IMR-90 (cell line): ENCODE results near the gene ZNF236. TPM values are rescaled to one million over a fixed set of nuclear protein-coding genes. Genes with fewer than 3 reads are reported as not detected.

Experiments used
- ATAC-seq: fragments of 200-7000 bp; cut with Tn5 transposase; 2 replicates; pipeline ENCODE4 v1.9.1; 2020; ENCODE audit warnings: low read depth, mild to moderate bottlenecking, moderate library complexity
- Bru-seq: library from RNA; stranded (reverse); fragments of 400-500 nt; gene quantifications from one replicate; lab custom pipeline; 2021; lab: Mats Ljungman, UMichigan
- BruChase-seq, 2 experiments: library from RNA; stranded (reverse); fragments of 400-500 nt; gene quantifications; one replicate each; lab custom pipeline; 2021; lab: Mats Ljungman, UMichigan
- BruUV-seq: library from RNA; stranded (reverse); fragments of 400-500 nt; replicated peaks from 2 replicates; lab custom pipeline; 2021; lab: Mats Ljungman, UMichigan
- CTCF ChIA-PET: fragments of 300-600 bp; formaldehyde crosslinking; extraction: SDS; loops from one replicate; lab custom pipeline; 2021; ENCODE audit warnings: antibody characterized with exemption; lab: Yijun Ruan, JAX
- POLR2A ChIA-PET: fragments of 300-600 bp; sonication (Branson Sonifier 250); formaldehyde crosslinking; loops from one replicate; lab custom pipeline; 2022; ENCODE audit warnings: antibody characterized with exemption; ENCODE audit not compliant: unreplicated experiment; lab: Charles Lee
- DNase-seq: peaks from one replicate; pipeline ENCODE4 v3.0.0; 2013
- H2AFZ ChIP-seq: replicated peaks from 2 replicates; pipeline ENCODE3; 2013; ENCODE audit warnings: low read length, mild to moderate bottlenecking; ENCODE audit not compliant: poor library complexity
- H2AK5ac ChIP-seq: 2 replicates; pipeline ENCODE4 v1.6.1; 2013; ENCODE audit warnings: low read depth, low read length, inconsistent platforms
- H2AK9ac ChIP-seq: replicated peaks from 2 replicates; pipeline ENCODE3; 2013; ENCODE audit warnings: mild to moderate bottlenecking, low read depth, low read length, moderate library complexity; ENCODE audit not compliant: poor library complexity
- H2BK120ac ChIP-seq: 2 replicates; pipeline ENCODE4 v1.6.1; 2013; ENCODE audit warnings: low read depth, low read length, inconsistent platforms
- H2BK15ac ChIP-seq: 3 replicates; pipeline ENCODE4 v1.6.1; 2013; ENCODE audit warnings: low read depth, low read length, inconsistent platforms
- H2BK20ac ChIP-seq: 2 replicates; pipeline ENCODE4 v1.6.1; 2013; ENCODE audit warnings: low read depth, mild to moderate bottlenecking, inconsistent platforms, low read length, moderate library complexity
- H2BK5ac ChIP-seq: 2 replicates; pipeline ENCODE4 v1.6.1; 2013; ENCODE audit warnings: mild to moderate bottlenecking, low read depth, low read length, inconsistent platforms; ENCODE audit not compliant: poor library complexity, severe bottlenecking
- H3K14ac ChIP-seq: replicated peaks from 2 replicates; pipeline ENCODE4 v1.6.1; 2013; ENCODE audit warnings: low read depth, low read length, inconsistent platforms
- H3K18ac ChIP-seq: 2 replicates; pipeline ENCODE4 v1.6.1; 2013; ENCODE audit warnings: low read depth, low read length, control low read depth
- H3K23ac ChIP-seq: 2 replicates; pipeline ENCODE4 v1.6.1; 2013; ENCODE audit warnings: low read depth, low read length, inconsistent platforms
- H3K27ac ChIP-seq: 2 replicates; pipeline ENCODE4 v1.5.1; 2013; ENCODE audit warnings: mild to moderate bottlenecking, control low read depth, low read length; ENCODE audit not compliant: insufficient read depth
- H3K27me3 ChIP-seq: 2 replicates; pipeline ENCODE4 v1.6.1; 2013; ENCODE audit warnings: low read length; ENCODE audit not compliant: control insufficient read depth, insufficient read depth
- H3K36me3 ChIP-seq: 2 replicates; pipeline ENCODE4 v1.6.1; 2013; ENCODE audit warnings: low read length, mixed read lengths; ENCODE audit not compliant: control insufficient read depth, insufficient read depth
- H3K4ac ChIP-seq: 2 replicates; pipeline ENCODE4 v1.6.1; 2013; ENCODE audit warnings: low read depth, low read length, inconsistent platforms
- H3K4me1 ChIP-seq: 2 replicates; pipeline ENCODE4 v1.6.1; 2013; ENCODE audit warnings: low read length, mixed read lengths; ENCODE audit not compliant: control insufficient read depth, insufficient read depth
- H3K4me2 ChIP-seq: 2 replicates; pipeline ENCODE4 v1.6.1; 2013; ENCODE audit warnings: low read depth, mild to moderate bottlenecking, control low read depth, low read length, moderate library complexity
- H3K4me3 ChIP-seq: 2 replicates; pipeline ENCODE4 v1.5.1; 2013; ENCODE audit warnings: low read depth, mild to moderate bottlenecking, control low read depth, low read length, moderate library complexity; ENCODE audit not compliant: insufficient read depth
- H3K56ac ChIP-seq: 2 replicates; pipeline ENCODE4 v1.6.1; 2013; ENCODE audit warnings: low read length, inconsistent platforms; ENCODE audit not compliant: insufficient read depth; ENCODE audit errors: extremely low read depth
- H3K79me1 ChIP-seq, 2 experiments: 2 replicates each; pipeline ENCODE4 v1.6.1; 2013; ENCODE audit warnings: low read length in 2 of 2, inconsistent platforms in 1 of 2, low read depth in 1 of 2
- H3K9ac ChIP-seq: 2 replicates; pipeline ENCODE4 v1.6.1; 2013; ENCODE audit warnings: low read depth, low read length, control low read depth
- H3K9me1 ChIP-seq: 2 replicates; pipeline ENCODE4 v1.6.1; 2013; ENCODE audit warnings: low read length, inconsistent platforms; ENCODE audit not compliant: insufficient read depth
- H3K9me3 ChIP-seq: 2 replicates; pipeline ENCODE4 v1.6.1; 2013; ENCODE audit warnings: low read length; ENCODE audit not compliant: control insufficient read depth, insufficient read depth
- H4K20me1 ChIP-seq: 2 replicates; pipeline ENCODE4 v1.6.1; 2013; ENCODE audit warnings: low read length, inconsistent platforms; ENCODE audit not compliant: insufficient read depth
- H4K5ac ChIP-seq: 2 replicates; pipeline ENCODE4 v1.6.1; 2013; ENCODE audit warnings: mild to moderate bottlenecking, low read depth, low read length, control low read depth
- H4K8ac ChIP-seq, 2 experiments: 2 replicates each; pipeline ENCODE4 v1.6.1; 2013; ENCODE audit warnings: low read depth in 2 of 2, low read length in 2 of 2, control low read depth in 1 of 2, inconsistent platforms in 1 of 2
- H4K91ac ChIP-seq: 2 replicates; pipeline ENCODE4 v1.6.1; 2013; ENCODE audit warnings: low read depth, low read length, inconsistent platforms; ENCODE audit not compliant: insufficient read depth
- BHLHE40 ChIP-seq: fragments of 150-350 bp; IDR thresholded peaks from 2 replicates; pipeline ENCODE4 v1.6.1; 2016; ENCODE audit warnings: mild to moderate bottlenecking, low read depth, low read length
- MAZ ChIP-seq: IDR thresholded peaks from 2 replicates; pipeline ENCODE4 v1.6.1; 2012; ENCODE audit warnings: low read depth, mild to moderate bottlenecking, low read length, improper control_type of control experiment, moderate library complexity, borderline replicate concordance
- NFE2L2 ChIP-seq: fragments of 150-350 bp; IDR thresholded peaks from 2 replicates; pipeline ENCODE4 v1.6.1; 2016; ENCODE audit warnings: low read depth, mild to moderate bottlenecking, low read length
- POLR2A ChIP-seq: IDR thresholded peaks from 2 replicates; pipeline ENCODE4 v1.6.1; 2012; ENCODE audit warnings: mild to moderate bottlenecking, low read depth, low read length
- WGBS, 2 experiments: methylation state at CpG; one replicate each; pipeline versions ENCODE4 v1.1.5 to v1.1.7; 2013; ENCODE audit warnings: missing lambda C conversion rate in 2 of 2; ENCODE audit not compliant: insufficient read length in 1 of 2; ENCODE audit errors: extremely low coverage in 2 of 2; 5-methylcytosine and 5-hydroxymethylcytosine counted together
- dilution Hi-C: fragments of 300-500 bp; cut with HindIII; formaldehyde crosslinking; loops from one replicate; pipeline ENCODE4 v1.14.3; 2018; ENCODE audit warnings: low sequenced_read_pairs; ENCODE audit not compliant: unreplicated experiment
- in situ Hi-C: fragments of 300-500 bp; cut with MboI; formaldehyde crosslinking; loops from 3 replicates; pipeline ENCODE4 v1.14.3; 2019; ENCODE audit warnings: low sequenced_read_pairs, inconsistent platforms, mixed read lengths
- intact Hi-C: fragments of 100-400 bp; cut with micrococcal nuclease; formaldehyde crosslinking; loops from 2 replicates; pipeline ENCODE4 v1.10.0; 2022
- long read RNA-seq: library from polyadenylated mRNA; unstranded; transcript quantifications from one replicate; pipeline ENCODE4 v2.0.0, GENCODE V29; 2021; ENCODE audit not compliant: unreplicated experiment
- polyA plus RNA-seq, 3 experiments: library from polyadenylated mRNA; depleted of rRNA; stranded (reverse); fragments of >200 nt; gene quantifications; 2 replicates each; pipeline ENCODE4 v1.2.3, GENCODE V29; 2012; ENCODE audit warnings: low replicate concordance in 1 of 3
- total RNA-seq: library from RNA; depleted of rRNA; stranded (reverse); fragments of >200 nt; gene quantifications from 2 replicates; pipeline ENCODE4 v1.2.3, GENCODE V29; 2012; rRNA removed

Gene ZNF236
- total RNA-seq (9.7 and 11.1 TPM in 2 replicates), polyA plus RNA-seq (2012; rRNA removed) (3.4 and 3.6 TPM in 2 replicates), Bru-seq, nascent RNA (percentile 75 among the genes with signal in this experiment), BruChase-seq, experiment 1, labeled RNA remaining after a 6-hour chase (percentile 79 among the genes with signal in this experiment), BruChase-seq, experiment 2, labeled RNA remaining after a 2-hour chase (percentile 76 among the genes with signal in this experiment)
- polyA plus RNA-seq (2012; cell fraction: cytosol; rRNA removed), result 2.0 and 3.7 TPM in 2 replicates
- 12.4 and 16.5 TPM in 2 replicates for polyA plus RNA-seq (2012; cell fraction: nucleus; rRNA removed; ENCODE audit: low replicate concordance)
- long read RNA-seq, partial matches to known transcripts, result 5 of 8 reads
- long read RNA-seq, other reads (novel, unspliced or antisense), result 3 of 8 reads

GRCh38 chr18:76822506-76823160 lies at the start of gene ZNF236:
TSS of gene ZNF236 (plus strand) at chr18:76822557. CDS start at chr18:76822608, 51 bp downstream.
- peak within 1 kb of the TSS; percentile 95 for H4K5ac ChIP-seq
- in situ Hi-C loops (loop anchor here (25.0 kb wide), 1 partner anchor 390 kb away; no protein-coding TSS in a partner anchor), dilution Hi-C loops (no loop called here), intact Hi-C loops (no loop called here)
- H2BK20ac ChIP-seq, result peak within 1 kb of the TSS; percentile 49; the same call in 1 of the 2 replicates
- peak within 1 kb of the TSS; percentile 94 for H2AK9ac ChIP-seq
- H3K36me3 ChIP-seq, result peaks cover 3% of the 10 kb centered on the region; the same call in 1 of the 2 replicates
- peak within 1 kb of the TSS; percentile 87 for H3K18ac ChIP-seq
- H4K91ac ChIP-seq, result peak within 1 kb of the TSS; percentile 95
- ChIA-PET CTCF (no interaction called here), POLR2A (interaction anchor here (0.6 kb wide), 1 partner anchor 65 kb away, joined by 4 read pairs; no protein-coding TSS in a partner anchor)
- peak within 1 kb of the TSS; percentile 64 for H2BK120ac ChIP-seq
- peak; percentile 78 for ATAC-seq
- H3K27ac ChIP-seq, result peak within 1 kb of the TSS; percentile 98
- no peaks in the 10 kb centered on the region for H3K9me3 ChIP-seq
- peak within 1 kb of the TSS; percentile 96 for H3K56ac ChIP-seq
- peak within 1 kb of the TSS; percentile 97 for H2AK5ac ChIP-seq
- H3K9me1 ChIP-seq, result peaks cover 13% of the 10 kb centered on the region; the same call in 1 of the 2 replicates
- TF ChIP-seq POLR2A (peak; percentile 77), MAZ (peak; percentile 95), BHLHE40 (no peak), NFE2L2 (no peak)
- H4K8ac ChIP-seq, result peak within 1 kb of the TSS; percentile 96 to 100
- H3K23ac ChIP-seq, result peak within 1 kb of the TSS; percentile 100
- peaks cover 7% of the 10 kb centered on the region; the same call in 1 of the 2 replicates for H3K4me1 ChIP-seq
- H3K27me3 ChIP-seq, result no peaks in the 10 kb centered on the region
- H3K4ac ChIP-seq, result peak within 1 kb of the TSS; percentile 98
- peak; percentile 77 for DNase-seq
- WGBS, 2 experiments, result 2% methylated on average over 12 of the region's 113 CpGs; no CpG with 5 or more reads in 1 of the 2 experiments
- no peaks in the 10 kb centered on the region for H4K20me1 ChIP-seq
- peak within 1 kb of the TSS; percentile 99 for H3K9ac ChIP-seq
- peak within 1 kb of the TSS; percentile 95 for H2BK5ac ChIP-seq
- H3K14ac ChIP-seq, result peak within 1 kb of the TSS; percentile 99
- no peak within 1 kb of the TSS for H2BK15ac ChIP-seq
- peaks cover 36 to 67% of the 10 kb centered on the region in 2 experiments for H3K79me1 ChIP-seq
- H3K4me2 ChIP-seq, result peak within 1 kb of the TSS; percentile 98
- H3K4me3 ChIP-seq, result peak within 1 kb of the TSS; percentile 93
- no TSS peak for BruUV-seq
- H2AFZ ChIP-seq, result peak within 1 kb of the TSS; percentile 97
